DMS114 treated with DMSO at 0.1 percent for 48 hours (cell line): ENCODE measurements around the gene LYPD4.
"Not testable (repeated sequence)": the region's sequence is repeated elsewhere in the genome, so short reads cannot be mapped to it uniquely, and the experiment has no call there.

ENCODE experiments used
- DNase-seq: peaks from one replicate; lab custom pipeline; 2025; ENCODE audit not compliant: unreplicated experiment; lab: John Stamatoyannopoulos, UW

LYPD4 gene

GRCh38 chr19:41875973-41876372 lies 31.5 kb upstream of the LYPD4 start:
- DNase-seq: not testable (repeated sequence)

- DNase-seq: peak; percentile 62
Measured at GRCh38 chr19:41872775-41873647, 28.5 kb upstream of the LYPD4 start.

GRCh38 chr19:41872384-41872774 lies 27.9 kb upstream of the LYPD4 start:
- DNase-seq: no peak

GRCh38 chr19:41871573-41872383 lies 27.3 kb upstream of the LYPD4 start:
- no peak for DNase-seq

GRCh38 chr19:41870401-41870873 lies 26.0 kb upstream of the LYPD4 start:
- peak; percentile 28 for DNase-seq

GRCh38 chr19:41869374-41869955 lies 25.0 kb upstream of the LYPD4 start:
- DNase-seq: no peak

- DNase-seq: no peak
Measured at GRCh38 chr19:41868989-41869300, 24.5 kb upstream of the LYPD4 start.

- DNase-seq: no peak
Measured at GRCh38 chr19:41868120-41868988, 23.9 kb upstream of the LYPD4 start.

GRCh38 chr19:41866284-41866683 lies 21.8 kb upstream of the LYPD4 start:
- no peak for DNase-seq

GRCh38 chr19:41864374-41864773 lies 19.9 kb upstream of the LYPD4 start:
- DNase-seq: no peak

GRCh38 chr19:41863209-41863931 lies 18.9 kb upstream of the LYPD4 start:
- no peak for DNase-seq

- DNase-seq: no peak
Measured at GRCh38 chr19:41862445-41862986, 18.0 kb upstream of the LYPD4 start.

- no peak for DNase-seq
Measured at GRCh38 chr19:41861846-41862245, 17.4 kb upstream of the LYPD4 start.

GRCh38 chr19:41861116-41861768 lies 16.8 kb upstream of the LYPD4 start:
- DNase-seq: no peak

- DNase-seq: no peak
Measured at GRCh38 chr19:41860419-41861115, 16.1 kb upstream of the LYPD4 start.

GRCh38 chr19:41859618-41860418 lies 15.3 kb upstream of the LYPD4 start, which contains the start of gene RPS19:
Gene RPS19 (plus strand): TSS chr19:41860255. CDS start chr19:41860775, 520 bp downstream.
- DNase-seq: peak; percentile 98

- no peak for DNase-seq
Measured at GRCh38 chr19:41859213-41859617, 14.7 kb upstream of the LYPD4 start.

- DNase-seq: no peak
Measured at GRCh38 chr19:41853768-41854167, 9.3 kb upstream of the LYPD4 start.
